ENCODE data around the gene DPEP2. TPM values are rescaled to one million over a fixed set of nuclear protein-coding genes. Genes with fewer than 3 reads are reported as not detected.
"Not testable (repeated sequence)": the region's sequence is repeated elsewhere in the genome, so short reads cannot be mapped to it uniquely, and the experiment has no call there.

DPEP2 gene
- polyA plus RNA-seq, 3 donors: 117 to 235 (median 124) TPM

GRCh38 chr16:67975321-67976105, 23.8 kb downstream of the DPEP2 start:
- Mint-ChIP-seq H3K36me3 (no peaks in the 10 kb centered on the region), H3K4me1 (no peaks in the 10 kb centered on the region), H3K4me3 (no peak overlapping the region), H3K27me3 (ENCODE audit: low read depth in 3 of 3) (peaks cover 3 to 16% (median 12%) of the 10 kb centered on the region in 3 donors), H3K27ac (no peak overlapping the region), H3K9me3 (no peaks in the 10 kb centered on the region)
- no peak overlapping the region for H3K27ac ChIP-seq (ENCODE audit: low read depth in 1 of 2, low read length in 2 of 2)
- no peaks in the 10 kb centered on the region for H3K4me1 ChIP-seq (ENCODE audit: control insufficient read depth in 1 of 2, insufficient read depth in 2 of 2, low read length in 2 of 2)
- no peaks in the 10 kb centered on the region for H3K27me3 ChIP-seq (ENCODE audit: control insufficient read depth in 2 of 2, insufficient read depth in 2 of 2, low read length in 2 of 2)
- H3K4me2 ChIP-seq (replicated peaks; ENCODE audit: extremely low read depth, low read length, poor library complexity, severe bottlenecking): no peak overlapping the region
- no peaks in the 10 kb centered on the region for H4K20me1 ChIP-seq (ENCODE audit: insufficient read depth, low read length)
- no peak for TF ChIP-seq CTCF (IDR thresholded peaks at IDR 0.05)
- intact Hi-C loops (cut with micrococcal nuclease): no loop called here
- H3K9me3 ChIP-seq (replicated peaks in 1 of 2; ENCODE audit: control insufficient read depth in 1 of 2, insufficient read depth in 1 of 2, low read length in 2 of 2): no peaks in the 10 kb centered on the region
- no peak overlapping the region for H3K9ac ChIP-seq (ENCODE audit: insufficient read depth, low read length, poor library complexity, severe bottlenecking)
- H3K36me3 ChIP-seq (replicated peaks in 1 of 2; ENCODE audit: control insufficient read depth in 1 of 2, insufficient read depth in 2 of 2, low read length in 2 of 2): no peaks in the 10 kb centered on the region
- WGBS (ENCODE audit: insufficient coverage): 97% methylated on average over 10 of the region's 14 CpGs
- H3K4me3 ChIP-seq (replicated peaks in 1 of 3; ENCODE audit: low read depth in 2 of 3, low read length in 3 of 3): no peak overlapping the region
- H2AFZ ChIP-seq (ENCODE audit: insufficient read depth, low read depth, low read length, poor library complexity, severe bottlenecking): no peak overlapping the region
- no peak for DNase-seq
- H3K79me2 ChIP-seq (ENCODE audit: insufficient read depth, low read length): no peaks in the 10 kb centered on the region

GRCh38 chr16:67972285-67972684, 27.0 kb downstream of the DPEP2 start:
- H3K4me3 Mint-ChIP-seq; H3K27ac ChIP-seq (ENCODE audit: low read depth in 1 of 2, low read length in 2 of 2); H4K20me1 ChIP-seq (ENCODE audit: insufficient read depth, low read length); intact Hi-C loops (cut with micrococcal nuclease); H3K36me3 Mint-ChIP-seq; H3K4me2 ChIP-seq (replicated peaks; ENCODE audit: extremely low read depth, low read length, poor library complexity, severe bottlenecking); H3K79me2 ChIP-seq (ENCODE audit: insufficient read depth, low read length); H3K9ac ChIP-seq (ENCODE audit: insufficient read depth, low read length, poor library complexity, severe bottlenecking); H3K27ac Mint-ChIP-seq; H3K36me3 ChIP-seq (replicated peaks in 1 of 2; ENCODE audit: control insufficient read depth in 1 of 2, insufficient read depth in 2 of 2, low read length in 2 of 2); DNase-seq; H3K9me3 Mint-ChIP-seq; H3K27me3 ChIP-seq (ENCODE audit: control insufficient read depth in 2 of 2, insufficient read depth in 2 of 2, low read length in 2 of 2); H3K4me3 ChIP-seq (replicated peaks in 1 of 3; ENCODE audit: low read depth in 2 of 3, low read length in 3 of 3); H3K9me3 ChIP-seq (replicated peaks in 1 of 2; ENCODE audit: control insufficient read depth in 1 of 2, insufficient read depth in 1 of 2, low read length in 2 of 2); H2AFZ ChIP-seq (ENCODE audit: insufficient read depth, low read depth, low read length, poor library complexity, severe bottlenecking): not testable (repeated sequence)
- WGBS (ENCODE audit: insufficient coverage): 95% methylated on average over 6 of the region's 7 CpGs
- Mint-ChIP-seq H3K27me3 (ENCODE audit: low read depth in 3 of 3) (peaks cover 5 to 13% (median 11%) of the 10 kb centered on the region in 3 donors), H3K4me1 (peaks cover 12% of the 10 kb centered on the region)
- H3K4me1 ChIP-seq (ENCODE audit: control insufficient read depth in 1 of 2, insufficient read depth in 2 of 2, low read length in 2 of 2): peaks cover 8 to 11% of the 10 kb centered on the region in 2 donors
